Effector CD4-positive, alpha-beta T cell (primary cell): Measurements from ENCODE around the gene SUSD3.
A peak's percentile ranks its signal among the peaks of the same experiment; 100 is the strongest.

Source experiments
- DNase-seq: peaks from one replicate; pipeline ENCODE4 v3.0.0-alpha.2; 2020

SUSD3 gene

DNA sequence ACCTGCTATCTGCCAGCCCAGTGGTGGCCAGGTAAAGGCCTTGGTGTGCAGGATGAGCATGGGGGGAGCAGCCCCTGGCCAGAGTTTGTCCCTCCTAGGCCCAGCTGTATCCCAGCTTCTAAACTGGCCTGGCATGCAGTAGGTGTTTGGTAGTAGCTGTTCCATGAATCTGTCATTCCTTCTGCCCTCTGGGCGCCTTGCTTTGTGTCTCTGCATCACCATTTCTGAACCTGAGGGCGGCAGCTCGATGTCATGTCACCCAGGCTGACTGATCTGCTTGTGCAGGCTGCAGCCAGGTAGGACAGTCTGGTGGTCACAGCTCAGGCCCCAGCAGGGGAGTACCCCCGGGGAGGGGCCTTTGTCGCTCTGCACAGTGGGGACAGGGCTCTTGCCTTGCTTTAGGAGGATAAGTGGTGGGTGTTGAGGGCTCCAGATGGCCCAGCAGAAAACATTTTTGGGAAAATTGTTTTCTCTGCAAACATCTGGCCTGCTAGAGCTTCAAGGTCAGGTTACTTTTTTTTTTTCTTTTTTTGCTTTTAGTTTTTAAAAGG, 4.6 kb upstream of the SUSD3 start:
- no peak for DNase-seq

DNA sequence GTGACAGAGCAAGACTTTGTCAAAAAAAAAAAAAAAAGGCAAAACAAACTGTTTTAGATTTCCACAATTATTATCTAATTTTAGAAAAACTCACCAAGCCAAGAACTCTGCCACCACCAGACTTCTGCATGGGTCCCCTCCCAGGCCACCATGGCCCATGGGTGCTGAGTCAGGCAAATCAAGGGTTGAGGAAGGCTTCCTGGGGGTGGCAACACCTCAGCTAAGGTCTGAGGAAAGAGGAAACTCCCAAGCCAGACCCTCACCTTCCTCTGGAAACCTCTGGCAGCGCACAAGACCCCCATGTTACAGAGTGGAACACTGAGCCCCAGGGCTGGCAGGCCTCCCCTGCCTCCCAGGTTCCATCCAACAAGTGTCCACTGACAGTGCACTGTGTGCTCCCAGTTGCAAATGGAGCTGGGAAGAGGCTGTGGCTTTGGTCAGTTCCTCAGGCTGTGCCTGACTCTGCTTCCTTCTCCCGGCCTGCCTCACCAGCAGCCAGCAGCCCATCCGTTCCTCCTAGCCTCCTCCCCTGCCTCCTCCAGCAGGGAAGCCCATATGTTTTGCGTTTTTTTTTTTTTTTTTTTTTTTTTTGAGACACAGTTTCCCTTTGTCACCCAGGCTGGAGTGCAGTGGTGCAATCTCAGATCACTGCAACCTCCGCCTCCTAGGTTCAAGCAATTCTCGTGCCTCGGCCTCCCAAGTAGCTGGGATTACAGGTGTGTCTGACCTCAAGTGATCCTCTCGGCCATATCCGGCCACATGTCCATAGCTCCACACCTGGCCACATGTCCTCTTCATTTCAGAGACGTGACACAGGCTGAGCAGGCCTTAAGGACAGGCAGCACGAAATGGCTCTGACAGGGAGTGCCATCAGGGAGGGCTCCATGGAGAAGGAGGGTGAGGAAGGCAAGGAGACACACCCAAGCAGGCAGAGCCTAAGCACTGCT, 3.5 kb upstream of the SUSD3 start:
- no peak for DNase-seq

DNA sequence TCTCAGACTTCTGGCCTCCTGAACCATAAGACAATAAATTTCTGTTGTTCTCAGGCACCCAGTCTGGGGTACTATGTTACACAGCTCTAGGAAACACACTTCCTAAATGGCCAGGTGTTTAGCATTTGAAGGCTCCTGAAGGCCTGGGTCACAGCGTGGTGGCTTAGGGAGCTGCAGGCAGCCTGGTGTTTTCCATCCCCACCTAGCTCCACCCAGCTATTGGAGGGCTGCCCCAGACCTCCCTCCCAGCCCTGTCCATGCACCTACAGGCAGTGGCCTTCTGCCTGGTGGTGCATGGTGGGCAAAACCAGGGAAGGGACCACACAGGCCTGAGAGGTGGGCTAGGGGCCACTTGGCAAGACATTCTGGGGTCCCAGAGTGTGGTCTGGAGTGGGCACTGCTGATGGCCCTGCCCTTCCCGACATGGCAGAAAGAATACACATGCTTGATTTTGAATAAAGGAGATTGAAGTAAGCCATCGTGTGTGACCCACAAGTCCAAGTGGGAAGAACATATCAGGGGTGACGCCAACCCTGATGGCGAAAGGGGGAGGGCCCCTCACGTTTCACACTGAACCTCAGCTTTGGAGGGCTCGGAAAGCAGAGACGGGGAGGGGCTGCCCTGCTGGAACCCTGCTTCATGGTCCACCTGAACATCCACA, 1.3 kb upstream of the SUSD3 start:
- no peak for DNase-seq

DNA sequence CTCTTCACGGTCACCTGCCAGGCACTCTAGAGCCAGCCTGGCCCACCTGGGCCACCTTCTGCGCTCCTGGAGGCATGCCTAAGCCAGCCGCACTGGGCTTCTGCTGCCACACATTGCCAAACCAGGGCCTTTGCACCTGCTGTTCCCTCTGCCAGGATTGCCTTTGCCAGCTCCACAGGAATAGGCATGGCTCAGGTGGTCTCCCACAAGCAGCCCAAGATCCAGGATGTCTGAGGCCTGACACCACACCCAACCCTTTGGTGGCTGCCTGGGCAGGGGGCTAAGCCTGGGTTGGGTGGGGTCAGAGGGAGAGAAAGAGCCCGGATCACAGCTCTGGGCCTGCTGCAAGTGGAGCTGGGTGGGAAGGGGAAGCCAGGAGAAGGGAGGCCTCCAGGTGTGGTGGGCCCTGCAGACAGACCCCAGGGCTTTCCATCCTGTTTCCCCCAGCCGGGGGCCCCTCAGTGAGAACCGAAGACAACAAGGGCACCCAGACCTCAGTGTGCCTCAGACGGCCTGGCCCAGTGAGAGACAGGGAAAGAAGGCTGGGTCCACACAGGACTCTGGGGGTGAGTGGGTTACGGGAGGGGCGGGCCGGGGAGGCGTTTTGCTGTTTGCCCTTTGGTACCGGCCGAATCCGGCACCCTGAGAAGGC, 672 bp upstream of the SUSD3 start:
- no peak for DNase-seq

DNA sequence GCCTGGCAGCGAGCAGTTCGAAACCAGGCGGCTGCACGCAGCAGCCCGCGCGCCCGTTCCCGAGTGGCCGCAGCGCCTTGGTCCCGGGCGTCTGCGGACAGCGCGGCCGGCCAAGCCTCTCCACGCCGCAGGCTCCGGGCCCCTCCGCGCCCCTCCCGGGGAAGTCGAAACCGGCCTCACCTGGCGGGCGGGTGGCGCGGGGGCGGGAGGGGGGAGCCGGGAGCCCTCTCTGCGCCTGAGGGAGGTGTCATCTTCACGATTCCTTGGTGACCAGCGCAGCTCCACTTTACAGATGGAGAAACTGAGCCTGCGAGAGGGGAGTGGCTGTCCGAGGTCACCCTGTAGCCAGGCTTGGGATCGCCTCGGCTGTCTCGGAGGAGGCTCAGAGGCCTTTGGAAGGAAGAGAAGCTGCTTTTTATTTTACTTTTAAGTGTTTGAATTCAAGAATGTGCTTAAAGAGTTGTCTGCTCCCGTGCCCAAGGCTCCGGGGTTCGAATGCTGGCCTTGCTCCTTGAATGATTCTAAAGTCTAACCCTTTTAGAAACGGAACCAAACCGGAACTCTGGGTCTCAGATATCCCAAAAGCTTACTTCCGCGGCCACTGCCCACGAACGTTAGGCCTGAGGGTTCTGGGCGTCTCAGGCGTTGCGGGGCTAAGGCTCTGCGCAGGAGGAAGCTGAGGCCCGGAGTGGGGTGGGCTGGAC, 662 bp downstream of the SUSD3 start:
- DNase-seq, result no peak

DNA sequence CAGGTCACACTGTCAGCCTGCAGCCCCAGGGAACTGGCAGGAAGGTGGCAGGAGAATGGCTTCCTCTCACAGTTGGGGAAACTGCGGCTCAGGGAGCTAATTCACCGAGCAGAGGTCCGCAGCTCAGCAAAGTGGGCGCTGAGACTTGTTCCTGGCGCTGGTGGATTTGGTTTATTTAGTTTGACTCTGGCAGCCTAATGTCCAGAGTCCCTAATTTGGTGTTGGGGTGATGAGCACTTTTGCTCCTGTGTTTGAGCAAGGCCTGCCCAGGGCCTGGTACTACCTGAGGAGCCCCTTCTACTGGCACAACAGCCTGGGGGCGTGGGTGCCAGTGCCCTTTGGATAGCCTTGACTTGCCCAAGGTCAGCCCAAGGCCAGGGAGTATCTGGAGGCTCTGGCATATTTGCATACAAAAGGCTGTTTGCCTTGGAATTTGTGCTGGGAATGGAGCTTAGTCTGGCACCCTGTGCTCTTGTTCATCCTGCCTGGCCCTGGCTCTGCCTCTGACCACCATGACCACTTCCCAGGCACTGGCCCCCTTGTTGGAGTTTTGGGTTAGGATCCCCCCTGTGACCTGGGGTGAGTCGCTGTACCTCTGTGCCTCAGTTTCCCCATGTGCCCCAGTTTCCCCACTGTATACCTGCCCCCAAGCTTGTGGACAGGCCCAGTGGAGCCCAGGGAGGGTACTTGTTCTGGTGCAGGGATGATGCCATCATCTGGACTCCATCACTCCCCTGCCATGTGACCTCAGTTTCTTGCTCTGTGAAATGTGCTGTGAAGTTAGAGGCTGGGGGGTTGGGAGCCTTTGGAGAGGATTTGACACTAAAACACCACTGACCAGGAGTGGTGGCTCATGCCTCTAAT, 1.4 kb downstream of the SUSD3 start:
- no peak for DNase-seq

DNA sequence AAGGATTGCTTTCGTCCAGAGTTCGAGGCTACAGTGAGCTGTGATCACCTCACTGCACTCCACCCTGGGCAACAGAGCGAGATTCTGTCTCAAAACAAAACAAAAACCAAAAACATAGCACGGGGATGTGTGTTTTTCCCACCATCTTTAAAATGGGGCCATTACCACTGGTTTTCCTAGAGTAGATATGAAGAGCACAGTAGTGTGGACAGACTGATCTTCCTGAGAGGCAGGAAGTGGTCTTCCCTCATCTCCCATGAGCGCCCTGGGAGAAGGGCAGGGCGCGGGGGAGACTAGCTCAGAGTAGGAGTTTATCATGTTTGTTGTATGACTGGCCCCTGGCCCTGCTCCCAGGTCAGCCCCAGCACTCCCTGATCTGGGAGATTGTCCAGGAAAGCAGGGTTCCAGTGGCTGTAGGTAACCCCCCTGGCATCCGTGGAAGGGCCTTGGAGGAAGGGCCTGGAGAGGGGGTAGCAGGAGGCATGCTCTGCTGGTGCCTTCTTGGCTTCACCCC, 2.3 kb downstream of the SUSD3 start:
- DNase-seq, result no peak

DNA sequence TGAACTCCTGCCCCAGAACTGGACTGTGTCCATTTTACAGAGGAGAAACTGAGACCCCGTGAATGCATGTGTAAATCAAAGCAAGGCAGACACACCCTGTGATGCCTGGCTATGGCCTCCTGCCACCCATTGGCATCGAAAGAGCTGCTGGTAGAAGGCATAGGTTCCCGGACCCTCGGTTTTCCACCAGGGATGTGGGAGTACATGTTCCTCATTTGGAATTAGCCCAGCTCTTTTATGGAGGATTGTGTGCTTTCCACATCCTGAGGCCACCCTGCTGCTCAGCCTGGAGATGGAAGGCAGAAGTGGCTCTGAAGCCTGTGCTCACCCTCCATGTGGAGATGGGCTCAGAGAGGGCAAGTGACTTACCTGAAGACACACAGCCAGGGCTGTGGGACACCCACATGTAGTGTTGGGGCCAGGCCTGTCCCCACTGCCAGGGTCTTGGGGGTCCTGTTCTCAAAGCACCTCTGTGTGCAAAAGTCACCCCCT, 2.8 kb downstream of the SUSD3 start:
- DNase-seq, result no peak

DNA sequence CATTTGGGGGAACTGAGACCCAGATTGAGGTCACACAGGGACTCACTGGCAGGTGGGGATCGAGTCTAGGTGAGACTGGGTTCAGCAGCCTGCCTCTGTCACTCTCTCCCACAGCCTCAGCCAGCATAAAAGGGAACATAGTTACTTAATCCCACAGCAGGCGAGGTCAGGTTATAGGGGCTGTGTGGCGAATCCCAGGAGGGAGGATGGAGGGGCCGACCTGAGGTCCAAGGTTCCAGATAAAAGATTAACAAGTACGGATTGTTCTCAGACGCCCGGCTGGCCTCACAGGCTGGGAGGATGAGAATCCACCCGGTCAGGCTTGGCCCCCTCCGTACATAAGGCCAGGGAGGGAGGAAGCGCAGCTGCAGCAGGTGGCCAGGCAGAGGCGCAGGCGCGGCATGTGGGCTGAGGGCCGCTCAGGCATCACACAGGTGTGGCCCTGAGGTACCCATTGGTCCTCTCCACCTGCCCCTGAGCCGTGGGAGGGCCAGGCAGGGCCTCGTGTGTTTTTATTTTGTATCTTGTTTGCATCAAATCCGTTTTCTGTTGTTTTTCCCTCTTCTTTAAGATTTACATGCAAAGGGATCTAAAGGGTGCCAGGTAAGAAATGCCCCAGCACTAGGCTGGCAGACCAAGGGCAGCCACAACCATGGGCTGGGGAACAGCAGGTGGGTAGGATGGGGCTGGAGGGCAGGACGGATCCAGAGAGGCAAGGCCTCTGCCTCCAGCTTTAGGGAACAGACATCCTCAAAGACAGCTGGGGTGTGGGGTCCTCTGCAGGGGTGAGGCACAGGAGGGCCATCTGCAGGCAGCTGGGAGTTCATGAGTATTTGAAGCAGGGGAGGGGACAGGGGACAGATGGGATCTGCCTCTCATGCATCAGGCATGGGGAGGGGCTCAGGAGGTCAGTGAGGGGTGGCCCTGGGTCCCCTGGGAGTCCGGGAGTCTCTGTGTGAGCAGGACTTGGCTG, 3.6 kb downstream of the SUSD3 start:
- DNase-seq, result no peak

DNA sequence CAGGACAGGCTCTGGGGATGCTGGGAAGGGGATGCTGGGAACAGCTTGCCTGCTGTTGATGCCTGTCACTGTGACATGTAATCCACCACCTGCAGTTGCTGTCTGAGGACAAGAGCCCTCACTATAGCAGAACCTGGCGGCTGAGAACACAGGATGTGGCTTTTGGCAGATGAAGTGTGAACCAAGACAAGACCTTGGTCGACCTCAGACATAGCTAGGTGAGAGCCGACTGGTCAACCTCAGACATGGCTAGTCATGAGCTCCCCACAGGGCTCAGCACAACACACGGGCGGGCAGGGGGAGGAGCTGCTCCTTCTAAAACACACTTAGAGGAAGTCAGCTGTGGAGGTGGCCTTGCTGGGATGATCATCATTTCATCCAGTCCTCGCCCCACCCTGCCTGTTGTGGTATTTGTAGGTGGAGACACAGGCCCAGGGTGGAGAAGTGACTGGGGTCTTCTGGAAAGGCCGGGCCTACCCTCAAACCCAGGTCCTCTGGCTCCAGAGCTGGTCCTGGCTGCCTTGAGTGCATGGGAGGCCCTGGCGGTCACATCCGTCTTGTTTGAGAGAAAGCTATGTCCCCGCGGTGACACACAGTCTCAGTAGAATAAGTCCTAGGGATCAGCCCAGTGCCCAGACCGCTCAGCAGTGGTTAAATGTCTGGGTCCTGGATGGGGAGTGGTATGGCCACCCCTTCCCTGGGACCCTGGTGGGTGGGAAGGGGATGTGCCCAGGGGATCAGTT, 6.1 kb downstream of the SUSD3 start:
- peak; percentile 84 for DNase-seq

DNA sequence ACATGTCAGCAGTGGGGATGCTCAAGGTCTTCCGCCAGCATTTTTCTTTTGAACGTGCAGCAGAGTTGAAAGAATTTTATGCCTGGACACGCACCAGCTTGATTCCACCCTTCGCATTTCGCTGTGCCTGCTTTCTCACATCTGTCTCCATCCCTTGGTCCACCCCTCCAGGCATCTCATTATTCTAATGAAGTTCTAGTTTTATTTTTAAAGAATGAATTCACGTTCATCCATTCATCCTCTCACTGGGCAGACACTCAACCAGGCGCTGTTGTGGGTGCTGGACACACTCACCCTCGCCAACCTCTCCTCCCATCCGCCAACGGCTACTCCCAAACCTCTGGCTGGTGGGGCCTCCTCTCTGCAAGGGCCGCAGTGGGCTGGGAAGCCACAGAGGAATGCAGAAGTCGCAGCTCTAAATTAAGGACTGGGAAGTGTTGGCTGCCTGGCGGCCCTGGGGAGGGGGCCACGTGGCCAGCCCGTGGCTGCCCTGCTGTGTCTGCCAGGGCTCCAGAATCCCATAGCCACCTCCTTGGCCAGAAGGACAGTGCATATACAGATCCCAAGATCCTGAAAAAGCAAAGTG, 6.7 kb downstream of the SUSD3 start:
- no peak for DNase-seq

DNA sequence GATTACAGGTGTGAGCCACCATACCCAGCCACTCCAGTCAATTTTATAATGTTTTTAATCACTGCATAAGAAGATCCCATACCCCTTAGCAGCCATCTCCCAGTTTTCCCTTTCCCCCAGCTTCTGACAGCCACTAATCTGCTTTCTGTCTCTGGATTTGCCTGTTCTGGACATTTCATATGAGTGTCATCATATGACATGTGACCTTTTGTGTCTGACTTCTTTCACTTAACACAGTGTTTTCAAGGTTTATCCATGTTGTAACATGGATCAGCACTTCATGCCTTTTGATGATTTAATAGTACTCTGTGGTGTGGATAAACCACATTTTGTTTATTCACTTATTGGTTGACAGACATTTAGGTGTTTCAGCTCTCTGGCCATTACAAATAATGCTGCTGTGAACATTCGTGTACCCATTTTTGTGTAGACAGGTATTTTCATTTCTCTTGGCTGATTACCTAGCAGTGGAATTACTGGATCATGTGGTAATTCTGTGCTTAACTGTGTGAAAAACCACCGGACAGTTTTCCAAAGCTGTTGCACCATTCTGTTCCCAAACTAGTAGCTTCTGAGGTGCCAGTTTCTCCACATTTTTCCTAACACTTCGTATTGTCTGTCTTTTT, 8.6 kb downstream of the SUSD3 start:
- no peak for DNase-seq

DNA sequence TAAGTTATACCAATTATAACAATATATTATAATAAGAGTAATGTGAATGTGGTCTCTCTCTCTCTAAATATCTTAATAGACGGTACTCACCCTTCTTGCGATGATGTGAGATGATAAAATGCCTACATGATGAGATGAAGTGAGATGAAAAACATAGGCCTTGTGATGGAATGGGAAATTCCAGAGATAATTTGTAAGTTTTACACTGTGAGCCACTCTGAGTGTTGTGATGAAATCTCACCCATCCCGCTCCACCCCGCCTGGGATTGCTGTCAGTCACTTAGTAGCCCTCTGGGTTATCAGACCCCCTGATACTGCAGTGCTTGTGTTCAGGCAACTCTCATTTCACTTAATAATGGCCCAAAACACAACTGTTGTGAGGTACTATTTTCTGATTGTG, 10.5 kb downstream of the SUSD3 start:
- DNase-seq, result no peak

DNA sequence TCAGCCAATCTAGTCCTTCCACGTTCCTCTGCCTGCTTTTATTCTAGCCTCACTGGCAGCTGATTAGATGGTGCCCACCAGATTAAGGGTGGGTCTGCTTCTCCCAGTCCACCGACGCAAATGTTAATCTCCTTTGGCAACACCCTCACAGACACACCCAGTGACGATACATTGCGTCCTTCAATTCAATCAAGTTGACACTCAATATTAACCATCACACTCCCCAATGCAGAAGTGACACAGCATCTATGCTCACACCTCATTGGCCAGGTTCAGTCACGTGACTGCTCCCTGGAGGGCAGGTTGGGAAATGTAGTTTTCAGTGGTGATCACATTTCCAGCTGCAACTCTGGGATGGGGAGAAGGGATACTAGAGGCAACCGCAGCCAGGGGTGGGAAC, 13.0 kb downstream of the SUSD3 start:
- DNase-seq, result no peak

DNA sequence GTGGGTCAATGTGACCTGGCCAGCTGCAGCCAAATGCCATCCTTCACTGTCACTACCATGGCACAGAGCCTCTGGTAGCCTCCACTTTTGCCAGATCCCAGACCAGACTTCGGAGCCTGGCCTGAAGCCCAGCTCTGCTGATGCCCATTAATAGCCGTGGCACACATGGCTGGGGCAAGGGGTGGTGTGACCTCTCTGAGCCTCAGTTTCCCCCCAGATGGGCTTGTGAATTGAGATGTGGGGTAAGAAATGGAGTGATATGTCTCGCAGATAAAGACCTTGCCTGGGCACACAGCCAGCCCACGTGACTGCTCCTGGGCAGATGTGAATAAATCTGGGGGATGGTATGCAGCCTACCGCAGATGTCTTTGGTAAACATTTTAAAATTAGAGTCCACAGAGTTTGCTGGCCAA, 13.9 kb downstream of the SUSD3 start:
- no peak for DNase-seq

DNA sequence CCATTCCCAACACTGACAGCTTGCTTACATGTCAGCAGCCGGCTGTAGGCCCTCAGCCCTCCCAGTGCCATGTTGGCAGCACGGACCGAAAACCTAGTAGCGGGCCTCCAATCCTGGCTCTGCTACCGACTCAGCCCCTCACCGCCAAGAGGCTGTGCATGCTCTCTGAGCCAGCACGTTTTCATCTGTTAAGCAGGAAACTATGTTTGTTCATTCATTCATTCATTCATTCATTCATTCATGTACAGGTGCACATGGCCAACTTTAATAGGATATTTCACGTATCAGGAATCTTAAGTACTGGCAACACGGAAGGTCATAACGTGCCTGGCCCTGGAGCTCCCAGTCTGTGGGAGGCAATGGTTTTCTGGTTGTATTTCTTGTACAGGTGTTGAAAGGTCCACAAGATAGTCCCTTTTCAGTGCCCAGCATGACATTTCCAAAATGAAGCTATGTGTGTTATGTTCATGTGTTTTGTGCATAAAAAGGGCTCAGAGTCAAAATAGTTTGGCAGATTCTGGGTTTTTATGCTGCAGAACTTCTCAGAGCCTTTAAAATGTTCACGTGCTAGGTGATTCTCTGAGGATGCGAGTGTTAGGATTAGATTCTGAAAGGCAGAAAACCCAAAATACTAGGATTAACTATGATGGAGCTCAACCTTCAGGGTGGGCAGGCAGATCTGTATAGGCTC, 17.7 kb downstream of the SUSD3 start:
- DNase-seq, result no peak

DNA sequence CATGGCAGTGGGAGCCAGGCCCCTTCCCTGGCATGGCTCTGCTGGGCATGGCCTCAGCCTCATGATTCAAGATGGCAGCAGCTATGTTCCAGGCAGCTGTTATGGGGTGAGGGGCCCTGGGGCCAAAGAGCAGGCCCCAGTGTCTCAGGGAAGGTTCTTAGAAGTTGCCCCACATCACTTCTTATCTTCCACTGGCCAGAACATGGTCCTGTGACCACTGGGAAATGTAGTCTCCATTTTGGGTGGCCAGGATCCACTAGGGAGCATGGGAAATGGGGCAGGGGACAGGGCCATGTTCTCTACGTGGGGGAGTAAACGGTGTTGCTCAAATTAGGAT, 18.3 kb downstream of the SUSD3 start:
- no peak for DNase-seq

DNA sequence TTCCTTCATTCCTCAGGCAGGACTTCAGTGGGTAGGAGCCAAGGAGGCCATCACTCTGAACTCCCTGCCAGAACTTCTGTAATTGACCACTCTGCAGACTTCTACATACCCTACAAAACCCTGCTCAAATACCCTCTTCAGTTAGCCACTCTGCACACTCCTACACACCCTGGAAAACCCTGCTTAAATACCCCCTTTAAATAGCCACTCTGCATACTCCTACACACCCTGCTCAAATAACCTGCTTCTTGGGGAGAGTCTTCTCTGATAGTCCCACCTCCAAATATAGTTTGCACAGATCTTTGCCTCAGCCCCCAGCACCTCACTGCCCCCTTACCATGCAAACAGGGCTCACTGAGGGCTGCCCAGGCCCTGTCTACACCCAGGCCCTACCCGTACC, 18.9 kb downstream of the SUSD3 start:
- DNase-seq, result no peak
